ENCODE measurements around the gene FKBP10. TPM values are rescaled to one million over a fixed set of nuclear protein-coding genes. Genes with fewer than 3 reads are reported as not detected.
A peak's percentile ranks its signal among the peaks of the same experiment; 100 is the strongest.

FKBP10 gene
- total and polyA plus RNA-seq, 7 donors, result 3.9 to 9.5 (median 5.7) TPM

DNA sequence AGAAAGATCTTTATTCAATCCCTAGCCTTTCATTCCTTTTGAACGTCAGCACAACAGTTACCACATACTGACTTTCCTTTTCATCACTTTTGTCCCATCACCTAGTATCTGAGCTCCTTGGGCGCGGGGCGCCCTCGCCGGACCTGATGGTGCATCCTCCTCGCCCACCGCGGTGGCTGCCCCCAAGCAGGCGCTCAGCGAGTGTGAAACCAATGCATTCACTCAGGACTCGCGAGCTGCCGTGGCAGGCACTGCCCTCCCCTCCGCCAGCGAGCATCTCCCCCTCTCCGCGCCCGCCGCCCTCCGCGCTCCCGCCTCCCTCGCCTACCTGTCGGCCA, 51.7 kb downstream of the FKBP10 start:
- intact Hi-C loops (cut with DNase I), result no loop called here
- H3K4me3 ChIP-seq, result peak overlapping the region; percentile 86
- ATAC-seq (no peak), DNase-seq (no peak)
- no peak for TF ChIP-seq CTCF (IDR thresholded peaks at IDR 0.05)
- peaks cover 34% of the 10 kb centered on the region for H3K4me1 ChIP-seq
- no peaks in the 10 kb centered on the region for H3K27me3 ChIP-seq (ENCODE audit: insufficient read depth in 3 of 3, low read length in 2 of 3)
- peak overlapping the region; percentile 85 for H3K27ac ChIP-seq
- H3K36me3 ChIP-seq (ENCODE audit: insufficient read depth in 1 of 2, low read depth in 1 of 2), result peaks cover under 1 to 26% of the 10 kb centered on the region in 2 donors
- no peaks in the 10 kb centered on the region for H3K9me3 ChIP-seq
- 0 to 1% (median 1%) methylated on average over 14 to 25 of the region's 25 CpGs for WGBS, 3 donors

- DNase-seq (peak; percentile 91 to 94), ATAC-seq (peak; percentile 97 to 98 (median 97))
- no peaks in the 10 kb centered on the region for H3K9me3 ChIP-seq
- WGBS, 3 donors, result 0 to 1% (median 1%) methylated on average over 79 to 90 of the region's 90 CpGs
- H3K4me3 ChIP-seq, result peak within 1 kb of the TSS; percentile 86
- peaks cover 2 to 32% of the 10 kb centered on the region in 2 donors for H3K36me3 ChIP-seq (ENCODE audit: insufficient read depth in 1 of 2, low read depth in 1 of 2)
- peak within 1 kb of the TSS; percentile 85 for H3K27ac ChIP-seq
- H3K4me1 ChIP-seq, result peaks cover 34% of the 10 kb centered on the region
- TF ChIP-seq CTCF (IDR thresholded peaks at IDR 0.05), result no peak
- intact Hi-C loops (cut with DNase I), result no loop called here
- H3K27me3 ChIP-seq (ENCODE audit: insufficient read depth in 3 of 3, low read length in 2 of 3), result no peaks in the 10 kb centered on the region
Measured at GRCh38 chr17:41864836-41865595, 52.2 kb downstream of the FKBP10 start, which contains the start of gene KLHL11. Gene KLHL11 (minus strand): TSS chr17:41865423. CDS start chr17:41865370, 53 bp downstream.

DNA sequence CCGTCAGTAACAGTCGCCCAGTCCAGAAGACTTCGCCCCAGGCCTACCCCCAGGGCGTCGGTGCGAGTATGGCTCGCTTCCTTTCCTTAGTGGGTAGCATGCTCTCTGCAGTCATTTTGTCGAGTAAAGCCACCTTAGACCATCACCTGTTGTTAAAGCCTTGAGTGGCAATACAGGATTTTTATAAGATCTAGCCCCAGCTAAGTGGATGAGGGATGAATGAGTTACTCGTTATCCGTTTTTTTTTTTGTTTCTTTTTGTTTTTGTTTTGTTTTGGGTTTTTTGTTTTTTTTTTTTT, 52.7 kb downstream of the FKBP10 start:
- H3K27ac ChIP-seq, result peak overlapping the region; percentile 85
- H3K4me1 ChIP-seq, result peaks cover 32% of the 10 kb centered on the region
- TF ChIP-seq CTCF (IDR thresholded peaks at IDR 0.05), result peak; percentile 3
- H3K4me3 ChIP-seq, result peak overlapping the region; percentile 86
- WGBS, 3 donors, result 1 to 2% (median 1%) methylated on average over 10 of the region's 10 CpGs
- no peak for DNase-seq
- H3K36me3 ChIP-seq (ENCODE audit: insufficient read depth in 1 of 2, low read depth in 1 of 2), result peaks cover 2 to 37% of the 10 kb centered on the region in 2 donors
- no peak for ATAC-seq
- no peaks in the 10 kb centered on the region for H3K9me3 ChIP-seq
- intact Hi-C loops (cut with DNase I), result no loop called here
- no peaks in the 10 kb centered on the region for H3K27me3 ChIP-seq (ENCODE audit: insufficient read depth in 3 of 3, low read length in 2 of 3)

GRCh38 chr17:41868568-41868967, 55.8 kb downstream of the FKBP10 start:
- no peaks in the 10 kb centered on the region for H3K9me3 ChIP-seq
- DNase-seq, result no peak
- no peak overlapping the region for H3K4me3 ChIP-seq
- no peaks in the 10 kb centered on the region for H3K27me3 ChIP-seq (ENCODE audit: insufficient read depth in 3 of 3, low read length in 2 of 3)
- WGBS, 3 donors, result 62 to 85% (median 69%) methylated on average over 3 of the region's 3 CpGs
- TF ChIP-seq CTCF (IDR thresholded peaks at IDR 0.05), result no peak
- intact Hi-C loops (cut with DNase I), result no loop called here
- ATAC-seq, result no peak
- no peak overlapping the region for H3K27ac ChIP-seq
- H3K4me1 ChIP-seq, result peaks cover 9% of the 10 kb centered on the region
- H3K36me3 ChIP-seq (ENCODE audit: insufficient read depth in 1 of 2, low read depth in 1 of 2), result peaks cover 6 to 65% of the 10 kb centered on the region in 2 donors

DNA sequence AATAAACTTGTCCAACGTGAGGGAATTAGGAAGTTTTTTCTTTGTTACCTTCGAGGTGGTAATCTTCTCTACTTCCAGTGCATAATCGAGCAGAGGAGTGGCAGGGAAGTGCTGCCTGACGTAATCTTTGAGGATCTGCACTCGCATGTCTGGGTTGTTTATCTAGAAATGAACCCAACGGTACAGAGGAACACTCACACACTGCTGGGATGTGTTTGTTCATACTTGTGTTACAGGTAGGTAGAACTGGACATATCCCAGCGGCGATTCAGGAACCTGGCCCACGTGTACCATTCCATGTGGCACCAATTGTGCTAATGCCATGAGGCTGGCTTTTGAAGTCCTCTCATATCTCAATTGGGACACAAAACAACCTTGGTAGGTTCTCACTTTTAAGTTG, 56.6 kb downstream of the FKBP10 start:
- Histone ChIP-seq H3K4me3 (no peak overlapping the region), H3K27ac (no peak overlapping the region), H3K9me3 (no peaks in the 10 kb centered on the region), H3K4me1 (no peaks in the 10 kb centered on the region), H3K36me3 (ENCODE audit: insufficient read depth in 1 of 2, low read depth in 1 of 2) (peaks cover 6 to 74% of the 10 kb centered on the region in 2 donors), H3K27me3 (ENCODE audit: insufficient read depth in 3 of 3, low read length in 2 of 3) (no peaks in the 10 kb centered on the region)
- DNase-seq, result no peak
- no peak for ATAC-seq
- WGBS, 3 donors, result 74 to 85% (median 75%) methylated on average over 9 of the region's 9 CpGs
- intact Hi-C loops (cut with DNase I), result no loop called here
- no peak for TF ChIP-seq CTCF (IDR thresholded peaks at IDR 0.05)

Measured in psoas muscle (tissue), 8 donors.